Ectodermal cell (in vitro differentiated cells): ENCODE data around the gene PKMYT1.

Source experiments
- H3K27ac ChIP-seq: 2 replicates; pipeline ENCODE4 v1.7.0; 2013; ENCODE audit warnings: mild to moderate bottlenecking, low read depth, low read length; ENCODE audit not compliant: insufficient read depth, poor library complexity, severe bottlenecking
- H3K27me3 ChIP-seq: 2 replicates; pipeline ENCODE4 v1.7.0; 2013; ENCODE audit warnings: mild to moderate bottlenecking, low read length; ENCODE audit not compliant: insufficient read depth, control insufficient read depth, poor library complexity, severe bottlenecking
- H3K36me3 ChIP-seq: one replicate; pipeline ENCODE4 v1.7.0; 2013; ENCODE audit warnings: low read length; ENCODE audit not compliant: control insufficient read depth, insufficient read depth
- H3K4me1 ChIP-seq: one replicate; pipeline ENCODE4 v1.7.0; 2013; ENCODE audit warnings: low read length; ENCODE audit not compliant: control insufficient read depth, insufficient read depth
- H3K4me3 ChIP-seq: 2 replicates; pipeline ENCODE4 v1.7.0; 2013; ENCODE audit warnings: low read depth, low read length, control low read depth; ENCODE audit not compliant: insufficient read depth
- H3K9me3 ChIP-seq: 2 replicates; pipeline ENCODE4 v1.7.0; 2013; ENCODE audit warnings: mild to moderate bottlenecking, low read length, moderate library complexity; ENCODE audit not compliant: control insufficient read depth
- WGBS, 2 experiments: methylation state at CpG; one replicate each; pipeline ENCODE4 v1.1.7; 2013; ENCODE audit warnings: missing lambda C conversion rate in 2 of 2; 5-methylcytosine and 5-hydroxymethylcytosine counted together

The PKMYT1 gene

DNA sequence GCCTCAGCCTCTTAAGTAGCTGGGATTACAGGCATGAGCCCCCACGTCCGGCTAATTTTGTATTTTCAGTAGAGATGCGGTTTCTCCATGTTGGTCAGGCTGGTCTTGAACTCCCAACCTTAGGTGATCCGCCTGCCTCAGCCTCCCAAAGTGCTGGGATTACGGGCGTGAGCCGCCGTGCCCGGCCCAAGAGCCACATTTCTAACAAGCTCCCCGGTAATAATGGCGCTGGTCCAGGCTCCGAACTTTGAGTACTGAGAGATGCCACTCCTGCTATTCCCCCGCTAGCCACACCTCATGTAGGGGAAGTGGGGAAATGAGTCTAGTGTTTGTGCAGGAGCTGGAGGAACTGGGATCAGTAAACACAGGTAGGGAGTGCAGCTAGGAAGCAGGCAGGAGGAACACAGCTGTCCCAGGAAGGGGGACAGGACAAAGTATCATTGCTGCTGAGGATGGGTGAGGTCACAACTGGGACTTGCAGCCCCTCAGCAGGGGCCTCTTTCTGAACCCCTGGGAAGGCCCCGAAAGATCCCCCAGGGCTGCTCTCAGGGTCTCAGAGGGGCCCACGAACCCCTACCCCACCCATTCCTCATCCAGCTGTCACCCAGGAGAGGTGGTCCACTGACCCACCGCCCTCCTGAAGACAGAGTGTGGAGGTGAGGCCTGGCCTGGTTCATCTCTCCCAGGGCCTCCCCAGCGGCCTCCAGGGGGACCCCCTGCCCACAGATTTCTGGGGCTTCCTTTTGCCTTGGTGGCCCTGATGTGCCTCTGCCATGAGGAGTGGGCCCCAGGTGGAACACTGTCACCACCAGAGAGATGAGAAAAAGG is 19.8 kb downstream of the PKMYT1 start:
- Histone ChIP-seq H3K4me3 (no peak overlapping the region), H3K27ac (no peak overlapping the region), H3K4me1 (peaks cover 7% of the 10 kb centered on the region), H3K27me3 (peaks cover 32% of the 10 kb centered on the region), H3K9me3 (no peaks in the 10 kb centered on the region), H3K36me3 (no peaks in the 10 kb centered on the region)
- WGBS, 2 experiments: 84 to 86% methylated on average over 17 of the region's 17 CpGs

DNA sequence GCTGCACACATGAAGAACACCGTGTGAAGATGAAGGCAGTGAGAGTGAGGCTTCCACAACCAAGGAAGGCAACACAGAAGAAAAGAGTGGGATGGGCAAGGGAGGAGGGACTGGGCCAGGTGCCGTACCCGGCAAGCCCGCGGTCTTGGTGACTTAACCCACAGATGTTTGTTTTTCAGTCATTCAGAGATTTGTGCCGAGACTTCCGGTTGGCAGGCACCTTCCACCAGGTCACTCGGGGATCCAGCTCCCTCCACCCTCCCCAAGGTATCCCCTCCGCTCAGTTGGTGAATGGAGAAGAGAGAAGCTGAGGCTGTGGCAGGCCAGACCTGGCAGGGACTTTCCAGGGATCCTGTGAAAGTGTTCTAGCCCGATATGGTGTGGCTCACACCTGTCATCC is 21.0 kb downstream of the PKMYT1 start:
- Histone ChIP-seq H3K27me3 (peaks cover 23% of the 10 kb centered on the region), H3K4me3 (no peak overlapping the region), H3K4me1 (peaks cover 11% of the 10 kb centered on the region), H3K9me3 (no peaks in the 10 kb centered on the region), H3K27ac (no peak overlapping the region), H3K36me3 (no peaks in the 10 kb centered on the region)
- WGBS, 2 experiments: 82 to 86% methylated on average over 10 of the region's 10 CpGs

DNA sequence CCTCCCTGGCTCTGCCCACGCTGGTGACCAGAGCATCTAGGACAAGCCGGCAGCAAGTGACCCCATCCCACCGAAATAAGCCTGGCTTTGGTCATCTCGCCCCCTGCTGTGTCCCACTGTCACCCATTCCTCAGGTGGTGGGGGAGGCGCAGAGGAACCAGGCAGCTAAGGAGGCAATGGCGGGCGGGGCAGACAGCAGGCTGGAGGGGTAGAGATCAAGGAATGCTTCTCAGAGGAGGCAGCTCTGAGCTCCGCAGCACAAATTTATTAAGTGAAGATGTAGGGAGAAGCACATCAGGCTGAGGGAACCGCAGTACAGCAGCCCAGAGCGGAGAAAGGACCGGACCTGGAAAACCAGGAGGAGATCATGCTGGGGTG is 23.7 kb downstream of the PKMYT1 start:
- H3K9me3 ChIP-seq: no peaks in the 10 kb centered on the region
- 83 to 86% methylated on average over 11 of the region's 11 CpGs for WGBS, 2 experiments
- no peaks in the 10 kb centered on the region for H3K27me3 ChIP-seq
- no peaks in the 10 kb centered on the region for H3K36me3 ChIP-seq
- H3K27ac ChIP-seq: no peak overlapping the region
- H3K4me1 ChIP-seq: peaks cover 4% of the 10 kb centered on the region
- H3K4me3 ChIP-seq: no peak overlapping the region

DNA sequence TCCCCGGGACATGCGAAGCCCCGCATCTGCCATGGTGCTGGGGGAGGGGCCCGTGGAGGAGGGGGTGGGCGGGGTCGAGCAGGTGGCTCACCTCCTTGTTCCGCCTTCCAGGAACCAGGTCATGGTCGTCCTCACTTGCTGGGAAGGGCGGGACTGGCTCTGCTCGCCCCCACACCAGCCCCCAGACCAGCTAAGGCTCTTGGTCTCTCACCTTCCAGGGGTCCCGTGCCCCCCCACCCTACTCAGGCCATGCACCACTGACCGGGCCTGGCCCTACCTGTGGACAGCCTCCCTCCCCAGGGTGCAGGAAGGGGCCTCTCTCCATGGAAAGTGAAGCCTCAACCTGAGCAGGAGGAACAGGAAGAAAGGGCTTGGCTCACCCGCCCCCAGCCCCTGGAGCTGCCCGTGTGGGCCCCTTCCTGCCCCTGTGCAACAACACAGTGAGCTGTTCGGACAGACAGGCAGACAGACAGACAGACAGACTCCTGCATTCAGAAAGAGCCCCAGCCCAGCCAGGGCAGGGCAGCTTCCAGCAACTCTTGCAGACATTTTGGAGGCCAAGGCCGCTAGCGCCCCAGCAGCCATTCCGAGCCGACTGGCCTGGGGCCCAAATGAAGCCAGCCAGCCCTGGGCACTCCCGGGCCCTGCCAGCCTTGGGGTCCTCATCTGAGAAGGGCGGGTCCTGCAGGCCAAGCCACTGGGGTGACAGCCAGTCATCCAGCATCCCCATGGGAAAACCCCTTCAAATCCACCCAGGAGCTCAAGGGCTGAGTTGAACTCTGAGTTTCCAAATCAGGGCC is 24.3 kb downstream of the PKMYT1 start:
- no peaks in the 10 kb centered on the region for H3K9me3 ChIP-seq
- no peak overlapping the region for H3K4me3 ChIP-seq
- no peaks in the 10 kb centered on the region for H3K36me3 ChIP-seq
- peaks cover 4% of the 10 kb centered on the region for H3K4me1 ChIP-seq
- H3K27me3 ChIP-seq: no peaks in the 10 kb centered on the region
- H3K27ac ChIP-seq: no peak overlapping the region
- 72 to 73% methylated on average over 21 of the region's 21 CpGs for WGBS, 2 experiments

DNA sequence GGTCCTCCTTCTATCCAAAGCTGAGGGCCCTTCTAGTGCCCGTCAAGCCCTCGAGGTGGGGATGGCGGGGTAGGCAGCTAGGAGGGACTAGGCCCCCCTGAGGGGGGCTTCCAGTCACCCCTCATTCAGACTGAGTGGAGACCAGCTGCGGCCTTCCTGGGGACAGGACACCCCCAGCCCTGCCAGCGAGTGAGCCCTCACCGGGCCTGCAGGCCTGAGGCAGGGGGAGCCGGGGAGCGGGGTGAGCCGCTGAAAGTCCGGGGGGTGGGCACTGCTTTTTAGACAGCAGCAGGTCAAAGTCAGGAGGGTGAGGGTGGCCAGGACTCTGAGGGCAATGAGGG is 24.8 kb downstream of the PKMYT1 start:
- H3K27ac ChIP-seq: no peak overlapping the region
- no peak overlapping the region for H3K4me3 ChIP-seq
- no peaks in the 10 kb centered on the region for H3K9me3 ChIP-seq
- 81% methylated on average over 10 of the region's 10 CpGs for WGBS, 2 experiments
- no peaks in the 10 kb centered on the region for H3K36me3 ChIP-seq
- H3K27me3 ChIP-seq: no peaks in the 10 kb centered on the region
- H3K4me1 ChIP-seq: peaks cover 4% of the 10 kb centered on the region

DNA sequence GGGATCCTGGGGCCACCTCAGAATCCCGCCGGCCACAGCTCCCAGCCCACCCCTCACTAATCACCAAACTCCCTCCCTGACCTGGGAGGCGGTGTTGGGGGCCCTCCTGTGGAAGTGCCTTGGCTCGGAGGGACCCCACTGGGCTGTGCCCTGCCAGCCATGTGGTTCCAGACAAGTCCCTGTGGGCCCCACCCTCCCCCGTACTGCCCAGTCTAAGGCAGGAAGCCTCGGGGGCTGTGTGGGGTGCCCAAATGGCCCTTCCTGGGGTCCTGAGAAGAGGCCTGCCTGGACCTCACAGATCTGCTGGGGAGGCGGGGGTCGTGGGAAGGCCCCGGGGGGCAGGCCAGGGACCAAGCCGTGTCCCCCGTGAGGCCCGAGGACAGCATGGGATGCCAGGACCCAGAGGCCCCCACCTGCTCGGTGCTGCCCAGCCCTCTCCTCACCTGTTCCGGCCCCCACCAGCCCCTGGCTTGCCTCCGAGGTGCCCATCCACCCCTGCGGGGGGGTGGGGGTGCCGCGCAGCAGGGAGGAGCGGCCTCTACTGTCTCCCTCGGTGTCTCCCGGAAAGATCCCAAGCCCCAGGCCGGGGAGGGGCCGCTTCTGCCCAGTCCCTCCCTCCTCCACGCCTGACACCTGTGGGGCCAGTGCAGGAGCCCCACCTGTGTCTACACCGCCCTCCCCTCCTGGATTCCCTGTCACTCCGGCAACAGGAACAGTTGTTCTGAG is 25.4 kb downstream of the PKMYT1 start:
- Histone ChIP-seq H3K4me1 (peaks cover 4% of the 10 kb centered on the region), H3K9me3 (no peaks in the 10 kb centered on the region), H3K36me3 (no peaks in the 10 kb centered on the region), H3K4me3 (no peak overlapping the region), H3K27ac (no peak overlapping the region), H3K27me3 (no peaks in the 10 kb centered on the region)
- WGBS, 2 experiments: 87 to 89% methylated on average over 26 of the region's 26 CpGs

DNA sequence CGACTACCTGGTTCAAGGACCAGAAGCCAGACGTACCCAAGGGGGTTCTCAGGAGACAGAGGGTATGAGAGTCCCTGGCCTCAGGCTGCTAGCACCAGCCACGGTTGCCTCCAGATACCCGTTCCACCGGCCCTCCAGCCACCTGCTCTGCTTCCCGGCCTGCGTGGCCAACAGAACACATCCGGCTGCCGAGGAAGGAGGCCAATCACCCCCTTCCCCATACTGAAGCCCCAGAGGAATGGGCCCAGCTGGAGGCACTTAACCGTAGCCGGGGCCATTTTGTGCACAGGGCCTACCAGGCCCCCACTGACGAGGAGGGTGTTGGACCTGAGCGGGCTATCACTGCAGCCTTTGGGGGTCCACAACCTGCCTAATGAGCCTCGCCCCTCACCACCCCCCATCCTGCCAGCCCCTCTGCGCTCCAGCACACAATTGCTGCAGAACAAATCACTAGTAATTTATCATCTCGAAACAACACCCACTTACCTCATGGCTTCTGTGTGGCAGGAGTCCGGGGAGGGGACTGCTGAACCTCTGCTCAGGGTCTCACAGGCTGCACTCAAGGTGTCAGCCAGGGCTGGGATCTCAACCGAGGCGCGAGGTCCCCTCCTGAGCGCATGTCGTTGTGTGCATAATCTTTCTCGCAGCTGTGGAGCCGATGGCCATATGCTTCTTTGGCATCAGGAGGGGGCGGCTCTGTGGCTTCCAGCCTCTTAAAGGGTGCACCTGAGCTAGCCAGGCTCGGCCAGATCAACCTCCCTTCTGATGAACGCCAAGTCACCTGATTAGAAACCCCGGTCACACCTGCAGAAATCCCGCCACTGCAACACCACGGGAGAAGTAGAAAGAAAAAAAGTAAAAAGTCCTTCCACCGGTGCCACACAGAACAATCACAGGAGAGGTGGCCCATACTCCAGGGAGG is 26.3 kb downstream of the PKMYT1 start:
- 87 to 90% methylated on average over 31 of the region's 31 CpGs for WGBS, 2 experiments

DNA sequence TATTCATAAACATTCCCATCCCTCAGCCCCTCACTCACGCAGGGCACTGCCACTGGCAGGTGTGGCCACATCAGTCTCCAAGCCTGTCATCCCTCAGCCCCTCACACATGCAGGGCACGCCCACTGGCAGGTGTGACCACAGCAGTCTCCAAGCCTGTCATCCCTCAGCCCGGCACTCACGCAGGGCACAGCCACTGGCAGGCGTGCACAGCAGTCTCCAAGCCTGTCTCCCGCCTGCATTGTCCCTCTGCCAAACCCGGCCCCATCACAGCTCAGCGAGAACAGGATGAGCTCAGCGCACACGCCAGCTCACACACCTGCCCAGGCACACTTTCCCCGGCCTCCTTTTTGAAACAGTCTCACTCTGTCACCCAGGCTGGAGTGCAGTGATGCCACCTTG is 27.6 kb downstream of the PKMYT1 start:
- WGBS, 2 experiments: 83 to 84% methylated on average over 11 of the region's 11 CpGs
- H3K36me3 ChIP-seq: no peaks in the 10 kb centered on the region

More for the DNA sequence above, 26.3 kb downstream of the PKMYT1 start:
- no peaks in the 10 kb centered on the region for H3K9me3 ChIP-seq
- no peak overlapping the region for H3K4me3 ChIP-seq
- peaks cover 4% of the 10 kb centered on the region for H3K4me1 ChIP-seq
- H3K27ac ChIP-seq: no peak overlapping the region
- H3K36me3 ChIP-seq: no peaks in the 10 kb centered on the region
- no peaks in the 10 kb centered on the region for H3K27me3 ChIP-seq

DNA sequence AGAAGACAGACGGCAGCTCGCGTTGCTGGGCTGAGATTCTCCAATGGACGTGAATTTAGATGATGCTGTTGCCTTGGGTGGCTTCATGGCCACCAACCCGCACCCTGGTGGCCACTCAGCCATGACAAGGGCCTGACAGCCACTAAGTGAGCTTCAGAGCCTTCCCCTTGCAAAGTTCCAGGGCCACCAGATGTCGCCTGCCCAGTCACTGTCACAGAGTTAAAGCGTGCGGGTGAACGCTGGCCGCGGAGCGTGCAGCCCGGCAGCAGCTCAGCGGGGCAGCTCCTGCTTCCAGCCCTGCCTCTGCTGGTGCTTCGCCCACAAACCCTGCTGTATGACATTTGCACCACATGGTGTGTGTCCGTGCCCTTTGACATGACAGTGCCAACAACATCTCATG is 29.5 kb downstream of the PKMYT1 start:
- Histone ChIP-seq H3K4me3 (no peak overlapping the region), H3K36me3 (no peaks in the 10 kb centered on the region), H3K9me3 (no peaks in the 10 kb centered on the region), H3K27ac (no peak overlapping the region), H3K27me3 (no peaks in the 10 kb centered on the region), H3K4me1 (peaks cover 4% of the 10 kb centered on the region)
- 88 to 89% methylated on average over 16 of the region's 16 CpGs for WGBS, 2 experiments

More for the DNA sequence above, 27.6 kb downstream of the PKMYT1 start:
- Histone ChIP-seq H3K27me3 (no peaks in the 10 kb centered on the region), H3K4me3 (no peak overlapping the region), H3K4me1 (peaks cover 4% of the 10 kb centered on the region), H3K9me3 (no peaks in the 10 kb centered on the region), H3K27ac (no peak overlapping the region)
